ENCODE data around the gene SRA1. TPM values are rescaled to one million over a fixed set of nuclear protein-coding genes. Genes with fewer than 3 reads are reported as not detected.

The SRA1 gene
- total and polyA plus RNA-seq, 9 of the 15 experiments (the other 6 are each of a cell fraction or from before 2014, with no cell fraction given): 24.1 to 47.4 (median 41.3) TPM

- TF ChIP-seq E2F3 (CRISPR knock-in tag; IDR thresholded peaks at IDR 0.05) (no peak), SMAD1 (IDR thresholded peaks at IDR 0.05; ENCODE audit: low read depth, low read length, partially characterized antibody) (no peak), ZNF764 (CRISPR knock-in tag; IDR thresholded peaks at IDR 0.05; ENCODE audit: low read depth) (no peak), NBN (IDR thresholded peaks at IDR 0.05; ENCODE audit: low read depth) (no peak), CREBBP (IDR thresholded peaks at IDR 0.05; ENCODE audit: low read depth, low read length) (no peak), JUN (IDR thresholded peaks at IDR 0.05; ENCODE audit: borderline replicate concordance, low read depth, low read length) (no peak), JUN (CRISPR knock-in tag; IDR thresholded peaks at IDR 0.05; ENCODE audit: borderline replicate concordance) (no peak), HNRNPUL1 (IDR thresholded peaks at IDR 0.05; ENCODE audit: low read length) (no peak), SIRT6 (IDR thresholded peaks at IDR 0.05; ENCODE audit: low read depth, low read length) (no peak), TEAD1 (CRISPR knock-in tag; IDR thresholded peaks at IDR 0.05) (no peak), OTX1 (CRISPR knock-in tag; IDR thresholded peaks at IDR 0.05) (no peak), POLR2G (IDR thresholded peaks at IDR 0.05; ENCODE audit: low read depth, low read length) (0 out of 2 replicates have a peak, but pooled peaks have one; percentile 32), PTRF (tag; IDR thresholded peaks at IDR 0.05) (no peak), RBM15 (IDR thresholded peaks at IDR 0.05; ENCODE audit: insufficient read depth, low read length) (no peak), SAP30 (IDR thresholded peaks at IDR 0.05; ENCODE audit: borderline replicate concordance, insufficient read depth, low read depth, low read length, poor library complexity, severe bottlenecking) (no peak), CBFA2T3 (IDR thresholded peaks at IDR 0.05) (peak; percentile 52; the same call in 1 of the 2 replicates), KDM4B (IDR thresholded peaks at IDR 0.05; ENCODE audit: borderline replicate concordance in 2 of 2, low read depth in 1 of 2) (no peak), NFIC (IDR thresholded peaks at IDR 0.05) (peak; percentile 89), FOXK1 (CRISPR knock-in tag; IDR thresholded peaks at IDR 0.05; ENCODE audit: borderline replicate concordance) (no peak), ZNF445 (CRISPR knock-in tag; IDR thresholded peaks at IDR 0.05; ENCODE audit: low read depth) (no peak), ZNF518B (CRISPR knock-in tag; IDR thresholded peaks at IDR 0.05) (no peak)
- TF ChIP-seq, protein P1, sequence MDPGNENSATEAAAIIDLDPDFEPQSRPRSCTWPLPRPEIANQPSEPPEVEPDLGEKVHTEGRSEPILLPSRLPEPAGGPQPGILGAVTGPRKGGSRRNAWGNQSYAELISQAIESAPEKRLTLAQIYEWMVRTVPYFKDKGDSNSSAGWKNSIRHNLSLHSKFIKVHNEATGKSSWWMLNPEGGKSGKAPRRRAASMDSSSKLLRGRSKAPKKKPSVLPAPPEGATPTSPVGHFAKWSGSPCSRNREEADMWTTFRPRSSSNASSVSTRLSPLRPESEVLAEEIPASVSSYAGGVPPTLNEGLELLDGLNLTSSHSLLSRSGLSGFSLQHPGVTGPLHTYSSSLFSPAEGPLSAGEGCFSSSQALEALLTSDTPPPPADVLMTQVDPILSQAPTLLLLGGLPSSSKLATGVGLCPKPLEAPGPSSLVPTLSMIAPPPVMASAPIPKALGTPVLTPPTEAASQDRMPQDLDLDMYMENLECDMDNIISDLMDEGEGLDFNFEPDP (CRISPR knock-in tag; IDR thresholded peaks at IDR 0.05): no peak
- TF ChIP-seq, protein P2, sequence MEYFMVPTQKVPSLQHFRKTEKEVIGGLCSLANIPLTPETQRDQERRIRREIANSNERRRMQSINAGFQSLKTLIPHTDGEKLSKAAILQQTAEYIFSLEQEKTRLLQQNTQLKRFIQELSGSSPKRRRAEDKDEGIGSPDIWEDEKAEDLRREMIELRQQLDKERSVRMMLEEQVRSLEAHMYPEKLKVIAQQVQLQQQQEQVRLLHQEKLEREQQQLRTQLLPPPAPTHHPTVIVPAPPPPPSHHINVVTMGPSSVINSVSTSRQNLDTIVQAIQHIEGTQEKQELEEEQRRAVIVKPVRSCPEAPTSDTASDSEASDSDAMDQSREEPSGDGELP (CRISPR knock-in tag; IDR thresholded peaks at IDR 0.05; ENCODE audit: borderline replicate concordance): 0 out of 2 replicates have a peak, but pooled peaks have one; percentile 32
Observed at GRCh38 chr5:140567136-140567818, 10.0 kb upstream of the SRA1 start (continued).
